ENCODE measurements around the gene GATD1.
A peak's percentile ranks its signal among the peaks of the same experiment; 100 is the strongest.

GATD1 gene

DNA sequence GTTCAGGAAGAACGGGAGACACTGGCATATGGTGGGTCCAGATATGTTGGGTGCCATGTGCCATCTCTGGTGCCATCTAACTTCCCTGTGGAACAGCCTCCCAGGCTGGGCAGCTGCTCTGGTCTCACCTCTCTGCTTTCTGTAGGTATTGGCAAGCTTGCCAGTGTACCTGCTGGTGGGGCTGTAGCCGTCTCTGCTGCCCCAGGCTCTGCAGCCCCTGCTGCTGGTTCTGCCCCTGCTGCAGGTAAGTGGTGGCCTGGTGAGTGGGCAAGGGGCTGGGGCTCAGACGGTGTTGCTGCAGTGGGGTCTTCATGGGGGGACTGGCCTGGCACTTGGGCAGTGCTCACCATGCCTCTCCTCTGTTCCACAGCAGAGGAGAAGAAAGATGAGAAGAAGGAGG is 35.1 kb upstream of the GATD1 start:
- DNase-seq (ENCODE audit: low read depth), result no peak

DNA sequence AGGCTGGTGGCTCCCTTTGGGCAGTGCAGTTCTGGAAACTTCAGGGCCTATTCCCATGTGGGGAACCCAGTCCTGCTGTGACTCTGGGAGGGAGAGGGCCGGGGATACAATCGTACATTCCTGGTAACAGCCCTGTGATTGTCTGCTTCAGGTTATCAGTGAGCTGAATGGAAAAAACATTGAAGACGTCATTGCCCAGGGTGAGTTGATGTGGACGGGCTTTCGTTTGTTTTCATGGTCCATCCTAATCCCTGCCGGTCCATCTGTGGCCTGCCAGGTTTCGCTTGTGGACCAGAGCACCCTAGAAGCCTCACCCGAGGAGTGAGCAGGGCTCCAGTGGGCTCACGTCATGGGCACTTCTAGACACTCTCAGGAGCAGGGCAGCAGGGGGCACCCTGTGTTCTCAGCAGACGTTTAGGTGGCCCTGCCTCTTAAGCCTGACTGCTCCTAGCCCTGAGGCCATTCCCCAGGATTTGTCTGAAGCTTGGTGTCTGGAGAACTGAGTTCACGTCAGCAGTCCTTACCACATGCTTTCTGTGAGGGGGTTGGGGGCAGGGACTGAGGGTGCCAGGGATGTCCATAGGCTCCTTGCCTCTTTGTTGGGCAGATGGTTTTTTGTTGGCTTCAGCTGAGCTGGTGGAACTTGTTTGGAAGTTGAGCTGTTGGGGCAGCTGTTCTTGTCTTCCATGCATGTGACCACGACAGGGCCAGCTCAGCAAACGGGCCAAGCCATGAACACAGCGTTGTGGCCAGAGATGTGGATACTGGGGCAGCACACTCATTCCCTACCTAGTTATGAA is 34.4 kb upstream of the GATD1 start:
- DNase-seq (ENCODE audit: low read depth), result no peak

DNA sequence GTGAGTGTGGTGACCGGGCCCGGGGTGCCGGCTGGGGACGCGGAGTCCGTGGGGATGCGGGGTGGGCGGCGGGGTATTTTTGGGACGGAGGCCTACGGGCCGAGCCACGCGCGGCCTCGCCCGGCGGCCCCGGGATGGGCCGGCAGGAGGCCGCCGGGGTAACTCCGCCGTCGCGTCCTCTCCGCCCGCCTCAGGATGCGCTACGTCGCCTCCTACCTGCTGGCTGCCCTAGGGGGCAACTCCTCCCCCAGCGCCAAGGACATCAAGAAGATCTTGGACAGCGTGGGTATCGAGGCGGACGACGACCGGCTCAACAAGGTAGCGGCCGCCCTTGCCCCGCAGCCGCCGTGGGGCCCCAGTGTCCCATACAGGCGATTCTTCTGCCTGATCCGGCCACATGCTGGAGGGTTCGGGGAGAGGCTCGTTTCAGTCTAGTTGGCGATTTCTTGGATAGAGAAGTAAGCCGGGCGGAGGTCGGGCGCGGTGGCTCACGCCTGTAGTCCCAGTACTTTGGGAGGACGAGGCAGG is 32.8 kb upstream of the GATD1 start:
- no peak for DNase-seq (ENCODE audit: low read depth)

DNA sequence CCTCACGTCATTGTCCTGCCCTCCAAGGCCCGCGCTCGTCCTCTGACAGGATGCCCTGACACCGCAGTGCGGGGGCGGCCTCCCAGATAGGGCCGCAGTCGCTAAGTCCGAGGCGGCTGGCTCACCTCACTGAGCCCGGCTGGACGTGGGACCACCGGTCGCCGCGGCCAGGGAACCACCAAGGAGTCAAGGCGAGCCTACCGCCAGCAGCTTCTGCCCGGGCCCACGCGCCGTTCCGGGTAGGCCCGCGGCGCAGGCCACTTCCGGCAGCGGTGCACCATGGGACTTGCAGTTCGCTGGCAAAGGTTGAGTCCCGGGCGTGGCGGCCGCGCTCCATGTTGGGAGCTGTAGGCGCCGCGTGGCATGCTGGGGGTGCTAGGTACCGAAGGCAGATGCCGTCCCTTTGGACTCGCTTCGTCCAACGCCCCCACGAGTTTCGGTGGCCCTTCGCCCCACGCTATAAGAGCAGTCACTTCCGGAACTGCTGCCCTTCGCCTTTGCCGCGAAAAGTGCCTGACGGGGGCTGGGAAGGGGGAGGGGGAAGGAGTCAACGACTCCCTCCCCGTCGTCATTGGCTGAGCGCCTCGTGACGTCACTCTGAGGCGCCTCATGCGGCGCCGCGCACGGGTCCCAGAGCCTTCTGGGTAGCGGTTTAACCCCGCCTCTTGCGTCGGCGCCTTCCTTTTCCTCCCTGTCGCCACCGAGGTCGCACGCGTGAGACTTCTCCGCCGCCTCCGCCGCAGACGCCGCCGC is 32.2 kb upstream of the GATD1 start, which contains the start of gene RPLP2:
Gene RPLP2, plus strand, starts transcription at position 681 of the 753 bp plus-strand sequence. CDS start 268 bp downstream, outside the sequence.
- DNase-seq (ENCODE audit: low read depth), result peak; percentile 98

DNA sequence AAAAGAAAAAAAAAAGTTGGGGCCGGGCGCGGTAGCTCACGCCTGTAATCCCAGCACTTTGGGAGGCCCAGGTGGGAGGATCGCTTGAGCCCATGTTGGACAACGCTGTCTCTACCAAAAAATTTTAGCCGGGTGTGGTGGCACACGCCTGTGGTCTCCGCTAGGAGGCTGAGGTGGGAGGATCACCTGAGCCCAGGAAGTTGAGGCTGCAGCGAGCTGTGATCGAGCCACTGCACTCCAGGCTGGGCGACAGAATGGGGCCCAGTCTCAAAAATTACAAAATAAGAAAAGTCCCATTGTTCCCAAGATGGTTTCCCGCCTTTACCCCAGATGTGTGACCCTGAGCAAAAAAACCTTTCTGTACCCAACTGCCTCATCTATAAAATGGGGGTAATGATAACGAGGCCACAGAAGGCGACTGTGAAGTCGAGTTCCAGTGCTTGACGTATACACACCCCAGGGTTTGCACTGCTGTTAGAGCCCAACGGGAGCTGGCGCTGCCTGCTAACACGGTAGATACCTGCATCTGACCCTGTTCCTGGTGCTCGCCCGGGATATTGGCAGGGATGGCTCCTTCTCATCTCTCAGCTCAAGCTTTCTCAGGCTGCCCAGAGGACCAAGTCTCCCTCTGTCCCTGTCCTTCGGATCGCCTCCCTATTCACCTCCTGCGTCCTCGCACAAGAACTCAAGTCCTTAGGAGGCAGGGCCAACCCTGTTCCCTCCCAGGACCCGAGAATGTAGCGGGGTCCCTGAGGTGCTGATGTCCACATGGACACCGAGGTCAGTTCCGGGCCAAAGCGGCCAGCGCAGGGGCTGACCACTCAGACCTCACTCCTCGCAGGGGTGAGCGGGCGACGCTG is 31.4 kb upstream of the GATD1 start:
- DNase-seq (ENCODE audit: low read depth), result no peak

DNA sequence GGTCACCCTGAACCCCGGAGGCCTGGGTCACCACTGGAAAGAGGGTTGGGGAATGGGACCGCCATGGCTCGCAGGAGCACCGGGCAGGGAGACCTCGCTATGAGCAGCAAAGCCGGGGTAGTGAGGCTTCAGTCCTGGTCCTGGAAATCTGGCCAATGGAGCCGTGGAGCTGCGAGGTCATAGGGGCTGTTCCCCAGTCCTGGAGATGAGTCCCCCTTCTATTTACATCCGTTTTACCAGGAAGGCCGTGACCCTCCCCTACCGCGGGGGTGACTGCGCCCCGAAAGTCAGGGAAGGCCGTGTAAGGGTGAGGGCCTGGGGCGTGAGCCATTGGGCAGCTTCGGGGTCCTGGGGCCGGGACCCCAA is 27.3 kb upstream of the GATD1 start:
- no peak for DNase-seq (ENCODE audit: low read depth)

DNA sequence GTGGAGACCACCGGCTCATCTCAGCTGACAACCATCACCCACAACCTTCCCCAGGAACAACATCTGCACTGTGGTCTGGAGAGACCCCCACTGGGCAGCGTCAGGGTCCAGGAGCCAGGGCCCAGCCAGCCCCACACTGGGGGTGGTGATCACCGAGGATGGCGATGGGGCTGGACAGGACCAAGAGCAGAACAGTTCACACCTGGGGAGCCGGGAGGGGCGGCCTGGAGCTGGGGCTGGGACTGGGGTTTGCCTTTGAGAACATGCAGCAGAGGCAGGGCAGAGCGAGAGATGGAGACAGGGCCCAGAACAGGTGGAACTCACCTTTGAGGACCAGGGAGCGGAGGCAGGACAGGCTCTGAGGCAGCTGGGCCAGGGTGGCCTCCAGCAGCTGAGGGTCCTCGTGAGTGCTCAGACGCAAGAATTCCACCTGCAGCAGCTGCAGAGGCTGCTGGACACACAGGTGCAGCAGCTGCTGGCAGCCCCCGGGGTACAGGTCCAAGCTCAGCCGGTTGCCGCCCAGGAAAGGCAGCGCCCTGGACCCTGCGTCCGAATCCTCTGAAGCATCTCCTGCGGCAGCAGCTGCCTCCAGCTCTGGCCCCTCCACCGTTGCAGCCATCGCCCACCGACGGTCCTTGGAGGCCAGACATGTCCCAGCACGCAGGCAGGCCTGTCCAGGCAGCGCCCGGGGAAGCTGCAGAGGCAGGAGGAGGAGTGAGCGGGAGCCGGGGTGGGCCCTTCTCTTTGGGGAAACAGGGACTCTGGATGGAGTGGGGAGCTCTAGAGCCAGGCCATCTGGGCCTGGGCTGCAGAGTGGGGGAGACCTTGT is 26.7 kb upstream of the GATD1 start:
- no peak for DNase-seq (ENCODE audit: low read depth)

DNA sequence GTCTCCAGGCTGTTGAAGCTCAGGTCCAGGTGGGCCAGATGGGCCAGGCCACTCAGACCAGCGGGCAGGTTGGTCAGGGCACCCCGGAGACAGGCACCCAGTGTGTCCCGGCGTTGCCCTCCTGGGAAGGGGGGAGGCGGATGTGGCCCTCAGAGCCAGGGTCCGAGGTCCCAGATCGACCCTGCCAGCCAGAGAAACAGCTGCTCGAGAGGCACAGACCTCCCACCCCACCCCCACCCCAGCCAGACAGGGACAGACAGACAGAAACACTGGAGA is 26.1 kb upstream of the GATD1 start:
- no peak for DNase-seq (ENCODE audit: low read depth)

DNA sequence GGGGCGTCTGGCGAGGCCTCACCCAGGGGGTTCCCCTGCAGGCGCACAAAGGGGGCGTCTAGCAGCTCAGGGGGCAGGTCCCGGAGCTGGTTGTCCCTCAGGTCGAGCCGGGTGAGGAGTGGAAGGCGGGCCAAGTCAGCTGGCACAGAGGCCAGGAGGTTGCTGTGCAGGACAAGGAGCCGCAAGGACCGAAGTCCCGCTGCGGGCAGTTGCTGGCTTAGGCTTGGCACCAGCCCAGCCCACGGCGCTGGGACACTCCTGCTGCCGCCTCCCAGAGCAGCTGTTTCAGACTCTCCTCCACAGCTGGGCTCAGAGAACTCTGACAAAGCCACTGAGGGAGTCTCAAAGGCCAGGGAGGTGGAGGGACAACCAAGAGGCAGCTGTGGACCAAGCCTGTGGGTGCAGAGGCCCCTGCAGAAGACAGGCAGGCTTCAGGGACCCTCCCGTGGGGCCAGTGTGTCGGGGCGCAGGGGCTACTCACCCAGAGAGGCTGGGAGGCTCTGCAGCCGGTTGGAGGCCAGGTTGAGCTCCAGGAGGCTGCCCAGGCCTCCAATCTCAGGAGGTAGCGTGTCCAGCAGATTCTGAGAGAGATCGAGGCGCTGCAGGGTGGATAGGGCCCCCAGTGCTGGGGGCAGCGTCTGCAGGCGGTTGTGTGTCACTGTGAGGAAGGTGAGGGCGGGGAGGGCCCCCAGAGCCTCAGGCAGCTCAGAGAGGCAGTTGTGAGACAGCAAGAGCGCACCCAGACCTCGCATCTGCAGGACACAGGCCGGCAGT is 25.6 kb upstream of the GATD1 start:
- no peak for DNase-seq (ENCODE audit: low read depth)

DNA sequence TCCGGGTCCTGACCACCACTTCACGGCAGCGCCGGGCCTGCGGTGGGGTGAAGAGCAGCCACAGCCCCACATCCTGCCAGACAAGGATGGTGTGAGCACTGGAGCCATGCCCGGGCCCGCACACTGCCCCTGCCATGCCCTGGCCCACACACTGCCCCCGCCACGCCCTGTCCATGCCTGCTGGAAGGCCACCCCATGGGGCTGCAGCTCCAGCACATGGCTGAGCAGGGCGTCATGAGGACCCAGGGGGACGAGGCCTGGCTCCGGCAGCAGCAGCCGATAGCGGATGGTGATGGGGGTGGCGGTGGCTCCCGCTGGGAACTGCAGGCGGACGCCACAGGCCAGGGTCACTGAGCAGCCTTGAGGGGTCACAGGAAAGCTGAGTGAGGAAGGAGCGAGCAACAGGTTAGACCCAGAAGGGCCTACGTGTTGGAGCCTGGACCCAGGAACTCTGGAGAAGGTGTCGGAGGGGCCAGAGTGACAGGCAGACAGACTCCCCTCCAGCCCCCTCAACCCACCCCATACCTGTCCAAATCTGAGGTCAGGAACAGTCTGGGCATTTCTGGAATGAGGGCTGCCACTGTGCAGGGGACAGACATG is 24.8 kb upstream of the GATD1 start:
- DNase-seq (ENCODE audit: low read depth), result no peak

DNA sequence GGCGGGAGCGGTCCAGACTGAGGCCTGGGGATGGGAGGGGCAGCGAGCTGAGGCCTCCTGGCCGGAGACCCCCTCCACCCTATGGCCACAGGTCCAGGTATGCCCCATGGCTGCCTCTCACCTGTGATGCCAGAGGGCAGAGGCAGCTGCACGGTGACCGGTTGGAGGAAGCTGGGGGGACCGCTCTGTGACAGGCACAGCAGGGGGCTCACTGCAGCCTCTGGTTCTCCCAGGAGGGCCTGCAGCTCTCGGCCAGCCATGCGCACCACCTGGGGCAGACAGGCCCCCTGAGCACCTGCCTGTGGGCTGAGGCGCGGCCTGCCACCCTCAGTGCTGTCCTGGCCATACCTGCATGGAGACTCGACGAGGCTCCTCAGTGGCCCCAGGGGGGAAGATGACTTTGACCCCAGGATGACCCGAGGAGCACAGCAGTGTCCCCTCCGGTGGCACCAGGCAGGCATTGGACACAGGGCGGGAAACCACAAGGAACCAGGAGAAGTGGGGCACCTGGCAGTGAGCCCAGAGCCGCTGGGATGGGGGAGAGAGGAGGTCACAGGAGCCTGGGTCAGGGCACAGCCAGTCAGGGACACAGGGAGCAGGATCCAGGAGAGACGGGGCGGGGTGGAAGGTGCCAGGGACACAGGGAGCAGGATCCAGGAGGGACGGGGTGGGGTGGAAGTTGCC is 24.0 kb upstream of the GATD1 start:
- no peak for DNase-seq (ENCODE audit: low read depth)

DNA sequence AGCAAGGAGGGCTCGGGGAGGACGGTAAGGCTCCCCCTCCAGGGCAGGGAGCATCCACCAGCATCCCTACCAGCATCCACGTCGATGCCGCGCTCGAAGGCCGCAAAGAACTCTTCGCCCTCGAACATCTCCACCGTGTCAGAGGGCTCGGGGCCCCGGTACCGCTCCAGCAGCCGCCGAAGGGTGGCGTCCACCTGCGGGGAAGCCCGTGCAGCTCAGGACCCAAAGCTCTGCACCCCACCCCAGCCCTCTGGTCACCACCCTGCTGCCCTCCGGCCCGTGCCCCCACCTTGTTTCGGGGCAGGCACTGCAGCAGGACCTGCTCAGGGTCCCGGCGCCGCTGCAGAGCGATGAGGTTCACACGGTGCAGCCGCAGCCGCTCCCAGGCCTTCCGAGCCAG is 23.2 kb upstream of the GATD1 start:
- no peak for DNase-seq (ENCODE audit: low read depth)

DNA sequence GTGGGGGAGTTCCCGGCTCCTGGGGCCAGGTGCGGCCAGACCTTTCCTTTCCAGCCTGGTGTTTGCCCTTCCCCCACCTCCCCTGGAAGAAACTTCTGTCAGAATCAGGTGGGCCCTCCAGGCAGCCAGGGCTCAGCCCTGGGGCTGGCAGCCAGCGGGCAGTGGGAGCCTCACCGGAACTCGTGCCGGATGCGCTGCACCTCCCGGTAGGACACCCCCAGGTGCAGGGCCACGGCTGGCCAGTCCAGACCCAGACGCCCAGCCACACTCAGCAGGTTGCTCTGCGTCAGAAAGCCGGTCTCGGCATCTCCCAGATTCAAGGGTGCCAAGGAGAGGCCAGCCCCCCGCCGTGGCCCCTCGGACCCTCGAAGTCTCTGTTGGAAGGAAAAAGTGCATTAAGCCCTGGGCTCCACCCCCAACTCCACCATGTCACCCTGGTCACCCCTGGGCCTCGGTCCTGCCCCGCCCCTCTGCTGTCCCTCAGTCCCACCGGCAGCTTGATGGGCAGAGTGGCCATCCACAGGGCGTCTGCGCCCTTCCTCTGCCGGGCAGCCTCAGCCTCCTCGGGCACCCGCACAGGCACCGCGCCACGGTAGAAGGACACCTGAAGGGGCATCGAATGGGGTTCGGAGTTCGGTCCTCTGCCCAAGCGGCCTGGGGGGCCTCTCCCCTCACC is 22.5 kb upstream of the GATD1 start:
- no peak for DNase-seq (ENCODE audit: low read depth)

DNA sequence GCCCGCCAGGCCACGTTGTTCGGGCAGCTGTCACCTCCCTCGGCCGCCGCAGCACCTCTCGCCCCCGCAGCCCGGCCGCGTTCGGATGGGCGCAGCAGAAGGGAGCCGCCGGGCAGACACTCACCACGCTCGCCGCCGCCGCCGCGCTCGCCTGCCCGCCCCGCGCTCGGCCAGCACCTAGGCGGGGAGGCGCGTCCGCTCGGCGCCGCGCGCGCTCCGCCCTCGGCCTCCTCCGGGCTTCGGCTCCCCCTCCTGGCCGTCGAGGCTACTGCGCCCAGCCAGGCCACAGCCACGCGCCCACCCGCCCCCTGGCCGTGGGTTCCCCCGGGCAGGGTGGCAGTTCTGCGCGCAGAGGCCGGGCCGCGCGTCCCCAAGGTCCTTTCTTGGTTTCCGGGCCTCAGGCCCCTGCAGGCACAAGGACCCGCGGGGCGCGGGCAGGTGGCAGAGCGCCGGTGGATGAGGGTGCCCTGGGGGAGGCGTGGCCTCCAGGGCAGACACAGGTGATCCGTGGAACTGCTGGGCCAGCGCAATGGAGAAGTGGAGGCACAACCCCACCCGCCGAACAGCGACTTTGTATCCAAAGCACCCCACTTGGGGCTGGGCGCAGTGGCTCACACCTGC is 20.9 kb upstream of the GATD1 start, which contains the start of gene SLC25A22:
Gene SLC25A22, minus strand, starts transcription at position 189 of the 621 bp plus-strand sequence. CDS start 3,275 bp downstream, outside the sequence.
- peak; percentile 79 for DNase-seq (ENCODE audit: low read depth)

DNA sequence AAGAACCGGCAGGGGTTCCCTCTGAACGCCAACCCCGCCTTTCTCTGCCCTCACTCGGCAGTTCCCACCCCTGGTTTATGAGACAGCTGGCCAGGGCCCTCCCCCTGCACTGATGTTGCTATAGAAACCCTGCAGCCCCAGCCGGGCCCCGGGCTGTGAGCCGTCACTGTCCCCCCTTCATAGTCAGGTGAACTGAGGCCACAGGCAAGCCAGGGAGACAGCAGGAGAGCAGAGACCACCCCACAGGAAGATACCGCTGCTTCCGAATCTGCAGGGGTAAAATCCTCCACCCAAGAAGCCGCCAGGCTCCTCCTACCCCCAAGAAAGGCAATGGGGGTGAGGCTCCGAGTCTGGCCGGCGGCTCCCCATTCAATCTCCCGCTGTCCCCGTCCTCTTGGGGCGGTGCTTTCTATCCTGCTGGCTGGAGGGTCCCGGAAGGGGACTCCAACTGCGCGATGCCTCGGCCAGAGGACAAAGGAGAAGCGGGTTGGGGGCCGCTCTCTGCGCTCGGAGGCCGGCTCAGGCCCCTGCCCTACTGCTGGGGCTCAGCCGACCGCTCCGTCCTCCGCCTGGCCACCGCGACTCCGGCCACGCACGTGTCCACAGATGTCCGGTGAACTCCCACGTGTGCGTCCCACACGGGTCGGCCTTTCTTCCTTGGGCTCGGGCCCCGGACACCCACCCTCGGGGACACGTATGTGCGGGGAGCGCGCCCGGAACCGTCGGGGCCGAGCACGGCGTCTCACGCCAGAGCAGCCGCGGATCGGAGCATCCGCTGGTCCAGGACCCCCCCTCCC is 20.2 kb upstream of the GATD1 start:
- DNase-seq (ENCODE audit: low read depth), result peak; percentile 66

DNA sequence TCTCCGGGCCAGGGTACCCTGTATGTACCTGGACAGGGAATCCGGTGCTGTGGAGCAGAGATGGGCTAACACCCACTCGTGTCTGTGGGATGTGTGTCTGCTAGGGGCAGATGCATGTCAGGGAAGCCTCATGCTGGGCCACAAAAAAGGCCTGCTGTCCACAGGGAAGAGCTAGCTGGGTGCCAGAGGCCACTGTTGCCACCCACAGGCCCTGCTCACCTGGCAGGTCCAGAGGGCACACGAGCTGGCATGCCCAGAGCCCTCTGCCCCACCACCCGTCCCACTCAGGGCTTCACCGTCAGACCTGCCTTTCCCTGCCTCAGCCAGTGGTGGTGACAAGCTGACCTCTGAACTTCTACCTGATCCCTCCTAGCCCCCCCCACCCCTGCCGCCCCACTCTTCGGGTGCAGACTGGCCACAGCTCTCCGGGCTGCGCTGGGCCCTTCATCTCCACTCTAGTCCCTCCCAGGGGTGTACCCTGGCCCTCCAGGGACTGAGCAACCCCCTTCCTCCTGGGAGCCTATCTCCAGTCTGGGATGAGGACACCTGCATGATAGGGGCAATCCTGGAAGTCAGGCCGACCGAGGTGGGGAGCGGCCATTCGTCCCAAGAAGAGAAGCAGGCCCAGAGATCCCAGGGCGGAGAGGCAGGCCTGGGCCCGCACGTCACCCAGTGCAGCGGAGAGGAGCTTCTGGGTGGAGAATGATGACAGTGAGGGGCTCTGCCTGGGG is 19.4 kb upstream of the GATD1 start:
- DNase-seq (ENCODE audit: low read depth), result no peak

Measured in stimulated activated CD8-positive, alpha-beta memory T cell treated with anti-CD3 and anti-CD28 coated beads, Interleukin-12 subunit alpha, Interleukin-12 subunit beta, amount 100 ng/mL, for 4 hours (primary cell).